ENCODE measurements around the gene GRIN2B.

Gene GRIN2B

DNA sequence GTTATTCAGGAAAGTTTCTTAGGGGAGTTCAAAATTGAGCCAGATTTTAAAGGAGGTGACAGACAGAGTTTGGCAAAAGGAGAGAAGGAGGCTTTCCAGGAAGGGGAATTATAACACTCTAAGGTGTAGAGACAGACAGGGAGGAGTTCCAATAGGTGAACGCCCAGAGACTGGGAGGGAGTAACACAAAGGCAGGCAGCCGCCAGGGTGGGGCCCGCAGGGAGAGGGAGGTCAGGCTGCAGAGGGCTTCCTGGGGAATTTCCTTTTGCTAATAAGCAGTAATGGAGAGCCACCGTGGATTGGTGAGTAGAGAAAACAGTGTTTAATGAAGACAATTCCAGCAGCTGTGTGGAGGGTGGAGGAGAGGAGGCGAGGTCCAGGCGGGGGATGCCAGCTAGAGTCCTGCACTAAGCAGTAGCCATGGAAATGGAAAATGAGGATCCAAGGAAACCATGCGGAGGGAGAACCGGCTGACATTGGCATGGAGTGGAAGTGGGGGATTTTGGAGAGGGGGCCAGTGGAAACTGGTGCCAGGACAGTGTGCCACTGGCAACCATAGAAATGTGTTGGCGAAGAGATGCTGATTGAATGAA lies 22.2 kb downstream of the GRIN2B start:
- Histone ChIP-seq H3K9me3 (ENCODE audit: low read length) (no peaks in the 10 kb centered on the region), H4K20me1 (ENCODE audit: insufficient read depth, low read length) (no peaks in the 10 kb centered on the region), H3K36me3 (ENCODE audit: insufficient read depth, low read length) (no peaks in the 10 kb centered on the region), H3K9me2 (ENCODE audit: low read depth, low read length) (no peaks in the 10 kb centered on the region), H3K4me3 (ENCODE audit: low read depth, low read length, poor library complexity, severe bottlenecking) (no peak overlapping the region), H3K27ac (ENCODE audit: low read depth, low read length, poor library complexity, severe bottlenecking) (no peak overlapping the region), H3K27me3 (ENCODE audit: insufficient read depth, low read length) (peaks cover 4% of the 10 kb centered on the region; the same call in 1 of the 2 replicates), H3K79me2 (ENCODE audit: insufficient read depth, low read length) (no peaks in the 10 kb centered on the region), H2AFZ (ENCODE audit: low read length) (no peak overlapping the region), H3K4me2 (ENCODE audit: low read length) (no peak overlapping the region), H3K9ac (ENCODE audit: low read length) (no peak overlapping the region), H3K4me1 (ENCODE audit: insufficient read depth, low read length, severe bottlenecking) (no peaks in the 10 kb centered on the region), H3F3A (ENCODE audit: insufficient read depth, low read length) (no peaks in the 10 kb centered on the region)
- TF ChIP-seq, protein P1, sequence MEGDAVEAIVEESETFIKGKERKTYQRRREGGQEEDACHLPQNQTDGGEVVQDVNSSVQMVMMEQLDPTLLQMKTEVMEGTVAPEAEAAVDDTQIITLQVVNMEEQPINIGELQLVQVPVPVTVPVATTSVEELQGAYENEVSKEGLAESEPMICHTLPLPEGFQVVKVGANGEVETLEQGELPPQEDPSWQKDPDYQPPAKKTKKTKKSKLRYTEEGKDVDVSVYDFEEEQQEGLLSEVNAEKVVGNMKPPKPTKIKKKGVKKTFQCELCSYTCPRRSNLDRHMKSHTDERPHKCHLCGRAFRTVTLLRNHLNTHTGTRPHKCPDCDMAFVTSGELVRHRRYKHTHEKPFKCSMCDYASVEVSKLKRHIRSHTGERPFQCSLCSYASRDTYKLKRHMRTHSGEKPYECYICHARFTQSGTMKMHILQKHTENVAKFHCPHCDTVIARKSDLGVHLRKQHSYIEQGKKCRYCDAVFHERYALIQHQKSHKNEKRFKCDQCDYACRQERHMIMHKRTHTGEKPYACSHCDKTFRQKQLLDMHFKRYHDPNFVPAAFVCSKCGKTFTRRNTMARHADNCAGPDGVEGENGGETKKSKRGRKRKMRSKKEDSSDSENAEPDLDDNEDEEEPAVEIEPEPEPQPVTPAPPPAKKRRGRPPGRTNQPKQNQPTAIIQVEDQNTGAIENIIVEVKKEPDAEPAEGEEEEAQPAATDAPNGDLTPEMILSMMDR (IDR thresholded peaks at IDR 0.05; ENCODE audit: low read length): no peak
- no peak for TF ChIP-seq EZH2 (IDR thresholded peaks at IDR 0.05; ENCODE audit: borderline replicate concordance, low read length)

DNA sequence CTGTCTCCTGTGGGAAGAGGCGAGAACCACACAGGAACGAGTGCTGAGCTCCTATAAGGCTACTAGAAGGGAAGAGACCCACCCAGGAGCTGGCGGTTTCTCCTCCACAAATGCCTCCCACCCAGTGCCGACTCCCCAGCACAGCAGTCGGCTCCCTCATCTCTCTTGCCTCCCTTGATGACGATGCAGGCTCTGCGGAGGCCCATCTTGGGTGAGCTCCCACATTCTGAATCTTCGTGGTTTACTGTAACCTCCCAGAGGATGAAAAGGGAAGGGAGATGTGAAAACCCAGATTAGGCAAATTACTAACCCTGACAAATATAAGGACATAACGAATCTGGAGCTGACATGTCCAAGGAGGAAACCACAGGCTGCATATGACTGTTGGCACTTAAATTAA lies 23.8 kb downstream of the GRIN2B start:
- H3K9me3 ChIP-seq (ENCODE audit: low read length): no peaks in the 10 kb centered on the region
- peaks cover 4% of the 10 kb centered on the region; the same call in 1 of the 2 replicates for H3K27me3 ChIP-seq (ENCODE audit: insufficient read depth, low read length)
- no peaks in the 10 kb centered on the region for H3K79me2 ChIP-seq (ENCODE audit: insufficient read depth, low read length)
- H3F3A ChIP-seq (ENCODE audit: insufficient read depth, low read length): no peaks in the 10 kb centered on the region
- H2AFZ ChIP-seq (ENCODE audit: low read length): no peak overlapping the region
- H3K36me3 ChIP-seq (ENCODE audit: insufficient read depth, low read length): no peaks in the 10 kb centered on the region
- TF ChIP-seq, protein P1 (IDR thresholded peaks at IDR 0.05; ENCODE audit: low read length): no peak
- H4K20me1 ChIP-seq (ENCODE audit: insufficient read depth, low read length): no peaks in the 10 kb centered on the region
- no peaks in the 10 kb centered on the region for H3K9me2 ChIP-seq (ENCODE audit: low read depth, low read length)
- H3K4me1 ChIP-seq (ENCODE audit: insufficient read depth, low read length, severe bottlenecking): no peaks in the 10 kb centered on the region
- no peak overlapping the region for H3K4me2 ChIP-seq (ENCODE audit: low read length)
- H3K27ac ChIP-seq (ENCODE audit: low read depth, low read length, poor library complexity, severe bottlenecking): no peak overlapping the region
- H3K4me3 ChIP-seq (ENCODE audit: low read depth, low read length, poor library complexity, severe bottlenecking): no peak overlapping the region
- H3K9ac ChIP-seq (ENCODE audit: low read length): no peak overlapping the region

DNA sequence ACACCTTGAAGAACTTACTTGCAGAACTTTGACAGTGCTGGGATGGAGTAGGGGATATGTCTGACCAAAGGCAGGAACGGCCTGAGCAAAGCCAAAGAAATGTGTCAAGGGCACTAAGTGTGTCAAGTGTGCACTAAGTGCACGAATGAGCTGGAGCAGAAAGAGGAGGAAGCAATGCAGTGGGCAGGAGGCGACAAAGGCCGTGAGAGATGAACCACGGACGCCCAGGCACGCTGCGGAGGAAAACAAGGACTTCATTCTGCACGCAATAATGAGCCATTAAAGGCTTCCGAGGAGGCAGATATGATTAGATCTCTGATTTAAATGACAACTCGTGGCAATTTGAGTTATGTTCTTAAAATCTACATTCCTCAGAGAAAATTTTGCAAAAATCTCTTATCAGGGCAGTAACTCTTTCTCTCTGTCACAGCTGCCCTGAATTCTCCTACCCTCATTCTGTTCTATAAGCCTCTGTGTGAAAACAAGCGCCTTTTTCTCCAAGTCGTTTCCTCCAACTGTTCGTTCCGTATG lies 25.3 kb downstream of the GRIN2B start:
- Histone ChIP-seq H4K20me1 (ENCODE audit: insufficient read depth, low read length) (no peaks in the 10 kb centered on the region), H3F3A (ENCODE audit: insufficient read depth, low read length) (no peaks in the 10 kb centered on the region), H3K27me3 (ENCODE audit: insufficient read depth, low read length) (peaks cover 4% of the 10 kb centered on the region; the same call in 1 of the 2 replicates), H3K4me3 (ENCODE audit: low read depth, low read length, poor library complexity, severe bottlenecking) (no peak overlapping the region), H3K4me2 (ENCODE audit: low read length) (no peak overlapping the region), H2AFZ (ENCODE audit: low read length) (no peak overlapping the region), H3K9me3 (ENCODE audit: low read length) (no peaks in the 10 kb centered on the region), H3K36me3 (ENCODE audit: insufficient read depth, low read length) (no peaks in the 10 kb centered on the region), H3K9me2 (ENCODE audit: low read depth, low read length) (no peaks in the 10 kb centered on the region), H3K4me1 (ENCODE audit: insufficient read depth, low read length, severe bottlenecking) (no peaks in the 10 kb centered on the region), H3K27ac (ENCODE audit: low read depth, low read length, poor library complexity, severe bottlenecking) (no peak overlapping the region), H3K9ac (ENCODE audit: low read length) (no peak overlapping the region), H3K79me2 (ENCODE audit: insufficient read depth, low read length) (no peaks in the 10 kb centered on the region)
- TF ChIP-seq EZH2 (IDR thresholded peaks at IDR 0.05; ENCODE audit: borderline replicate concordance, low read length): no peak
- TF ChIP-seq, protein P1 (IDR thresholded peaks at IDR 0.05; ENCODE audit: low read length): no peak

Data from OCI-LY1 (cell line).